GM19099 (cell line): Measurements from ENCODE around the gene KLK1.

Source experiments
- POLR2A ChIP-seq: IDR thresholded peaks from 3 replicates; pipeline ENCODE4 v1.6.1; 2011; ENCODE audit warnings: low read depth; ENCODE audit not compliant: insufficient read length; ENCODE audit errors: extremely low read depth

KLK1 gene

GRCh38 chr19:50827476-50827875 lies 3.9 kb upstream of the KLK1 start:
- no peak for TF ChIP-seq POLR2A

- TF ChIP-seq POLR2A, result no peak
These were observed 3.1 kb upstream of the KLK1 start for GRCh38 chr19:50826492-50827240.

GRCh38 chr19:50822661-50823208 lies 852 bp downstream of the KLK1 start:
- no peak for TF ChIP-seq POLR2A

GRCh38 chr19:50821622-50822021 lies 2.0 kb downstream of the KLK1 start:
- TF ChIP-seq POLR2A, result no peak

GRCh38 chr19:50821248-50821612 lies 2.4 kb downstream of the KLK1 start:
- TF ChIP-seq POLR2A, result no peak

- TF ChIP-seq POLR2A, result peak; percentile 44
These were observed 2.9 kb downstream of the KLK1 start for GRCh38 chr19:50820549-50821247.

- TF ChIP-seq POLR2A, result no peak
These were observed 3.5 kb downstream of the KLK1 start for GRCh38 chr19:50820086-50820485.

GRCh38 chr19:50819636-50820035 lies 4.0 kb downstream of the KLK1 start:
- TF ChIP-seq POLR2A, result no peak

GRCh38 chr19:50818859-50819472 lies 4.6 kb downstream of the KLK1 start:
- no peak for TF ChIP-seq POLR2A

GRCh38 chr19:50817941-50818858 lies 5.4 kb downstream of the KLK1 start:
- TF ChIP-seq POLR2A, result peak; percentile 68

GRCh38 chr19:50815439-50815838 lies 8.1 kb downstream of the KLK1 start:
- TF ChIP-seq POLR2A, result no peak

- no peak for TF ChIP-seq POLR2A
These were observed 8.7 kb downstream of the KLK1 start for GRCh38 chr19:50814883-50815282.

- TF ChIP-seq POLR2A, result no peak
These were observed 11.1 kb downstream of the KLK1 start for GRCh38 chr19:50812474-50812873.

GRCh38 chr19:50808856-50809255 lies 14.7 kb downstream of the KLK1 start:
- no peak for TF ChIP-seq POLR2A
